Fibroblast of skin of scalp (primary cell): ENCODE measurements around the gene MYL6B.
A peak's percentile ranks its signal among the peaks of the same experiment; 100 is the strongest.

Source experiments
- DNase-seq: peaks from one replicate; pipeline ENCODE4 v3.0.0-alpha.2; 2013

MYL6B gene

DNA sequence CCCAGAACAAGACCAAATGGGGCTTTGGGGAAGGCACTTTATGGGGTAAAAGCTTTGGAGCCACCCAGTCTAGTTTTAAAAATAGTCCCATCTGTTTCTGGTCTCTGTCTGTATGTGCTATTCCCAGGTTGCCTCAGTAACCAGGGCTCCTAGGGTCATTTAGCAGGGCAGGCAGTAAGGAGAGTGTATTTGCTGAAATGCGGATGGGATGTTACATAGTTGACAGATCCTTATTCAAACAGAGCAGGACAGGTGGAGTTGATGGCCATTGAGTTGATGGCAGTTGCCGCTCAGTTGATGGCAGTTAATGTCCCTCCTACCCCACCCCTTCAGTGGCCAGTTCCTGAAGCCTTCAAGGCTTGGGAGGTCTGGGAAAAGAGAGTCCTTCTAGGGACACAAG, 29.8 kb upstream of the MYL6B start:
- no peak for DNase-seq

DNA sequence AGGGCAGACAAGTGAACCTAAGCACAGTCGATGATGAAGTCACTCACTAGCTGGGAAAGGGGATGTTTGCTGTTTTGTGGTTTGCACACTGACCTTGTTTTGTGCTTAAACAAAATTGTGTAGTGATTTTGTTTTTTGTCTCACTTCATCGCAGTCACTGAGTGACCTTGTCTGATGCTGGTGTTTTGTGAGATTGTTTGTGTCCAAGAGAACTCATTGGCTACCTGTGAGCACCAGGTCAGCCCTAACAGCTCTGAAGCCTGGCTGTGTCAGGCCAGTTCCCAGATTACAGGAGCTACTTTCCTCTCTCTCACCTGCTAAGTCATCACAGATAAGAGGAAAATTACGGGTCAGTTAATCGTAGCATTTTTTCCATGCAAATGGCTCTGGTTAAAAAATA, 28.3 kb upstream of the MYL6B start:
- DNase-seq = no peak

GRCh38 chr12:56126732-56127239, 25.6 kb upstream of the MYL6B start:
- no peak for DNase-seq

DNA sequence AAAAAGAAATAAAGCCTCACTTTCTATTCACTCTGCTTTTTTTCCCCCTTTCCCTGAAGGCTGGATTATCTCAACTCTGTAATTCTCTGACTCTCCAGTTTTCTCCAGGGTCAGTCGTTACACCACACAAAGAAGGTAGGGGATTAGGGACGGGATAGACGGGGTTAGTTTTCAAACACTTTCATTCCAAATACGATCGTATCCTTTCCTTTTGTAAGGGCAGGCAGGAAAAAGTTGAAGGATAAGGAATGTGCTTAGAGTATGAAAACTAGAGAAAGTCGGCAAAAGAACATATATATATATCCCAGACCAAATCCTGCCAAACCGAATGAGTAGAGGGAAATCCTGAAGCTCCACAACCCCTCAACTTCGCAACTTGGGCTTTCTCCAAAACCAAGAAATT, 24.9 kb upstream of the MYL6B start:
- DNase-seq = no peak

- DNase-seq = peak; percentile 100
These were observed 24.3 kb upstream of the MYL6B start, which contains the start of gene ESYT1 for GRCh38 chr12:56127888-56128669. Gene ESYT1, plus strand, starts transcription at chr12:56128267. Its CDS starts 53 bp downstream, at chr12:56128320.

- DNase-seq = peak; percentile 18
These were observed 23.6 kb upstream of the MYL6B start for GRCh38 chr12:56128670-56129205.

- DNase-seq = peak; percentile 38
These were observed 23.0 kb upstream of the MYL6B start for GRCh38 chr12:56129206-56129941.

GRCh38 chr12:56129942-56130495, 22.4 kb upstream of the MYL6B start:
- DNase-seq = no peak

DNA sequence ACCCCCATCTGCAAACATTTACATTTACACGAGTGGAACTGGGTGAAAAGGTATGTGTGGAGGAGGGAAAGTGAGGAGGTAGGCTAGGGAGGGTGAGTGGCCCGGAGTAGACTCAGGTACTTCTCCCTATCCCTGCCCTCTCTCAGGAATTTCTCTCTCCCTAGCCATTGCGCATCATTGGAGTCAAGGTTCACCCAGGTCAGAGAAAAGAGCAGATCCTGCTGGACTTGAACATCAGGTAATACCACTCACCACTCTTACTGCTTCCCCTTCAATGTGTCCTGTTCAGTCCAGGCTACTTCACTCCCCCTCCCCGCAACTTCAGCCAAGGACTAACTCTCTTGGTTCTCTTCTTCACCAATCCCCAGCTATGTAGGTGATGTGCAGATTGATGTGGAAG, 21.5 kb upstream of the MYL6B start:
- DNase-seq = no peak

DNA sequence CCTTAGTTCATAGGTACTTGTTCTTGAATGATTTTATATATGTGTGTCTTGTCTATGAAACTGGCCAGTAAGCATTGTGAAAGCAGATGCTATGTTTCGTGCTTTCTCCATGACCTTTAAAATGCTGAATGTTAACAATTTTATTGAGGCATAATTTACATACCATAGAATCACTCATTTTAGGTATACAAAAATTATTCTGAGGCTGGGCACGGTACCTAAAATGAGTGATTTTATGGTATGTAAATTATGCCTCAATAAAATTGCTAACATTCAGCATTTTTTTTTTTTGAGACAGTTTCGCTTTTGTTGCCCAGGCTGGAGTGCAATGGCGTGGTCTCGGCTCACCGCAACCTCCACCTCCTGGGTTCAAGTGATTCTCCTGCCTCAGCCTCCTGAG, 17.5 kb upstream of the MYL6B start:
- DNase-seq = no peak

DNA sequence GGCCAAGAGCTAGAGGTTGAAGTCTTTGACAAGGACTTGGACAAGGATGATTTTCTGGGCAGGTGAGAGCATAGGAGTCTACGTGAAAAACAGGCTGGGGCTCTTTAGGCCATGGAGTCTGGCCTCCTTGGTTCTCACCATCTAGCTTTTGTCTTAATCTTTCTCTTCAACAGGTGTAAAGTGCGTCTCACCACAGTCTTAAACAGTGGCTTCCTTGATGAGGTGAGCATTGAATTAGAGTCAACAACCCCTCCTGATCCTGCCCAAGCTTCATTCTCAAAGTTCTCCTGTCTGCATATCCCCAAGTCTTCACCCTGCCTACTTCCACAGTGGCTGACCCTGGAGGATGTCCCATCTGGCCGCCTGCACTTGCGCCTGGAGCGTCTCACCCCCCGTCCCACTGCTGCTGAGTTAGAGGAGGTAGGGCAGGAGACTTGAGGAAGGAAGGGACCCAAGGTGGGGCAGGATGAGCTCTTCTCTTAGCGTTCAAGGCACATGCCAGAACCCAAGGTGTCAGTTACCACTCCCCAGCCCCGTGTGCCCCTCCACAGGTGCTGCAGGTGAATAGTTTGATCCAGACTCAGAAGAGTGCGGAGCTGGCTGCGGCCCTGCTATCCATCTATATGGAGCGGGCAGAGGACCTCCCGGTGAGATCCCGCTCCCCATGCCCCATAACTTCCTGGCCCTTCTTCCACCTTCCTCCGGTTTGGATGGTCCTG, 14.4 kb upstream of the MYL6B start:
- no peak for DNase-seq

GRCh38 chr12:56141946-56142784, 10.2 kb upstream of the MYL6B start:
- DNase-seq = no peak

GRCh38 chr12:56143217-56143616, 9.2 kb upstream of the MYL6B start:
- DNase-seq = no peak

DNA sequence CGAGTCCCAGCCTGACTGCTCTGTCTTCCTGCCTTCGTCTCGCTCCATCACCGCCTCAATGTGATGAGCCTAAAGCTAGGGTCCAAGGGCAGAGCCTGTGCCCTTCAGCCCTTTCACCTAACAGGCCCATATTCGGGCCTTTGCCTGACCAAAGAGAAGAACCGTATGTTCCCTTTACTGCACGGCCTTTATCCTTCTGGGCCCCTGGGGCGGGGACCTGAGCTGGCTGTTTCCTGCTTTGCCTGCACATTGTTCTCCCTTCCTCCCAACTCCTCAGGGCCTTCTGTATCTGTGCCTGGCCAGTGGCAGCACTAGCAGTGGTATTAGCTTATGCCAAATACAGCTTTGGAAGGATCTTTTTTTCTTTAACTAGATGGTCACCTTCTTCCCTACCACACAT, 8.5 kb upstream of the MYL6B start:
- no peak for DNase-seq

GRCh38 chr12:56145217-56145616, 7.2 kb upstream of the MYL6B start:
- no peak for DNase-seq

DNA sequence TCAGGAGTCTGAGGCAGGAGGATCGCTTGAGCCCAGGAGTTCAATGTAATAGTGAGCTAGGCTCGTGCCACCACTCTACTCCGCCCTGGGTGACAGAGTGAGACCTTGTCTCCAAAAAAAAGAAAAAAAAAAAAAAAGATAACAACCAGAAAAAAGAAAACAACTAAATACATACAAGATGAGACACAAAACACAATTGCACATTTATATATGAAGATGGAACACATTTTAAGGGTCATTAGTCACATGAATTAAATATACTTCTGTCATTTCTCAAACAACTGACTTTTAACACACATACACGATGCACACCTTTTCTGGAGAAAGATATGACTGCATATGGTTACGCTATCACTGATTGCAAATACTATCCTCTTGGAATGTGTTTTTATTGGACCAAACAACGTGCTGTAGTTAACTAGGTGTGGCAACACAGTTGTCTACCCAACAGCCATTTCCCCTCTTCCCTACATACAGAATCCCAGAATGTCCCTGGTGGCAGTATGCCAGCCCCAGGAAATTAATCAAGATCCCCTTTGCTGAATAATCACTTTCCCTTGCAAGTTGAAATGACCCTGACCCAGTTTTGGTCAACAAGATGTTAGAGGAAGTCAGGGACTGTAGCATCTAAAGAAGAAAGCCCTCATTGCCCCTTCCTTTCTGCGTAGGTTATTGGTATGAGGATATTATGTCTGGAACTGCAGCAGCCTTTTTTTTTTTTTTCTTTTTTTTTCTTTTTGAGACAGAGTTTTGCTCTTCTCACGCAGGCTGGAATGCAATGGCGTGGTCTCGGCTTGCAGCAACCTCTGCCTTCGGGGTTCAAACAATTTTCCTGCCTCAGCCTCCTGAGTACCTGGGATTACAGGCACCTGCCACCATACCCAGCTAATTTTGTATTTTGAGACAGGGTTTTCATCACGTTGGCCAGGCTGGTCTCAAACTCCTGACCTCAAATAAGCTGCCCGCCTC, 5.6 kb upstream of the MYL6B start:
- DNase-seq = no peak

GRCh38 chr12:56150563-56150962, 1.8 kb upstream of the MYL6B start:
- peak; percentile 53 for DNase-seq

GRCh38 chr12:56151672-56152131, 685 bp upstream of the MYL6B start:
- no peak for DNase-seq

GRCh38 chr12:56152756-56153677, 630 bp downstream of the MYL6B start:
- DNase-seq = no peak
